Esophagus squamous epithelium (tissue), 4 donors: Measurements from ENCODE around the gene TUBB2B.

ENCODE experiments used
- CTCF ChIP-seq, 6 experiments: fragments of 450-650 bp in 4 of 6; fragments of 200-600 bp in 2 of 6; sonication (generic) in 2 of 6; IDR thresholded peaks; one replicate each; pipeline ENCODE4 v1.5.1; 2016 to 2019; ENCODE audit warnings: antibody characterized with exemption in 6 of 6, mild to moderate bottlenecking in 4 of 6, moderate library complexity in 4 of 6
- POLR2A ChIP-seq, 4 donors: fragments of 450-650 bp; IDR thresholded peaks; one replicate each; pipeline ENCODE4 v1.6.1; 2017; ENCODE audit warnings: antibody characterized with exemption in 4 of 4, mild to moderate bottlenecking in 4 of 4, moderate library complexity in 3 of 4

GRCh38 chr6:3183066-3183465, 44.4 kb downstream of the TUBB2B start:
- no peak for TF ChIP-seq POLR2A (IDR thresholded peaks at IDR 0.05)
- no peak for TF ChIP-seq CTCF (IDR thresholded peaks at IDR 0.05)
